Fibroblast of upper back skin (primary cell): ENCODE data around the gene HOXB9.

Experiments used
- DNase-seq: peaks from one replicate; pipeline ENCODE4 v3.0.0-alpha.2; 2013

Gene HOXB9

DNA sequence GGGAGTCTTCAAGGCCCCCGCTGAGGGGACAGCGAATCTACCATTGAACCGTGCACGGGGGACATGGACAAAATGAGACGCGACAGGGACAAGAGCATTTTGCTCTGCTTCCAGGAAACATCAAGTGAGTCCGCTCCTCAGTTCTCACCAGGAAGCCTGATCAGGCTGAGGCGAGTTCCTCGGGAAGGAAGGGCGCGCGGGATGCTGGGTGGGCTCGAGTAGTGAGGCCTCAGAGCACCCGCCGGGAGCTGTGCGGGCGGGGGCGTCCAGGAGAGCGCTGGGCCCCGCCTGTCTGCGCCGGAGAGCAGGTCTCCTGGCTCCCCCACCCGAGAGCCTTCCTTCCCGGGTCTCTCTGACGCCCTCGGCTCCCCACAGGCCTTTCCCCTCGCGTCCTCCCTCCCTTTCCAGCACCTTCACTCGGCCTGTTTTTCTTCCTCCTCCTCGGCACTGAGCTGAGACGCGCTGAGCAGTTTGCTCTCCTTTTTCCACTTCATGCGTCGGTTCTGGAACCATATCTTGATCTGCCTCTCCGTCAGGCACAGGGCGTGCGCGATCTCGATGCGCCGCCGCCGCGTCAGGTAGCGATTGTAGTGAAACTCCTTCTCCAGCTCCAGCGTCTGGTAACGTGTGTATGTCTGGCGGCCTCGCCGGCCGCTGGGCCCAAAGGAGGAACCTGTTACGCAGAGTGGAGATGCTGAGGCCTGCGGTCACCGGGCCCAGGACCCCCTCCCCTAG, 30.0 kb downstream of the HOXB9 start:
- DNase-seq = no peak

DNA sequence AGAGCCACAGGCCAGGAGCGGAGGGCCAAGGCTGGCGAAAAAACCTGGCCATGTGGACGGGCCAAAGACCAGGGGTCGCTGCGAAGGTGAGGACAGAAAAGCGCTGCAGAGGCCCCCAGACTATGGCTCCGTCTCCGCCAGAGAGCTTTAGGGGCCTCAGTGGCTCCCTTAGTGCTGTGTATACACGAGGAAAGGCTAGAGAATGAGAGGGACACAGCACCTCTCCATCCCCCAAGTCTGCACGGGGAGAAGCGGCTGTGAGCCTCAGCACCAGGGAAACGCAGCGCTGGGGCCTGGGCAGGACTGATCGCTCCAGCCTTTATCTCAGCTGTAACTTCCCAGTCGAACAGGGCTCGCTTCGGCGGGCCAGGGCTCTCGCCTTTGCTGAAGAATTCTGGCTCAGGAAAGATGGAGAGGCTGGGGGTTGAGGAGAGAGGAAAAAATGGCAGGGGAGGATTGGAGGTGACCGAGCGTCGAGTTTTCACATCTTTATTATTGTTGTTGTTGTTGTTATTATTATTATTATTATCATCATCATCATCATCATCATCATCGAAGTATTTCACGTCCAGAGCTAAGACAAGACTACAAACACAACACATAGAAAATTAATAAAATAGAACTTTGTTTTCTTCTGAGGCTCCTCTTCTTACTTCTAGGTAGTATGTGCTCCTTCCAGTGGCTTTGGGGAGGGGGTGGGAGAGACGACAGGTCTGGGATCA, 30.7 kb downstream of the HOXB9 start:
- no peak for DNase-seq

DNA sequence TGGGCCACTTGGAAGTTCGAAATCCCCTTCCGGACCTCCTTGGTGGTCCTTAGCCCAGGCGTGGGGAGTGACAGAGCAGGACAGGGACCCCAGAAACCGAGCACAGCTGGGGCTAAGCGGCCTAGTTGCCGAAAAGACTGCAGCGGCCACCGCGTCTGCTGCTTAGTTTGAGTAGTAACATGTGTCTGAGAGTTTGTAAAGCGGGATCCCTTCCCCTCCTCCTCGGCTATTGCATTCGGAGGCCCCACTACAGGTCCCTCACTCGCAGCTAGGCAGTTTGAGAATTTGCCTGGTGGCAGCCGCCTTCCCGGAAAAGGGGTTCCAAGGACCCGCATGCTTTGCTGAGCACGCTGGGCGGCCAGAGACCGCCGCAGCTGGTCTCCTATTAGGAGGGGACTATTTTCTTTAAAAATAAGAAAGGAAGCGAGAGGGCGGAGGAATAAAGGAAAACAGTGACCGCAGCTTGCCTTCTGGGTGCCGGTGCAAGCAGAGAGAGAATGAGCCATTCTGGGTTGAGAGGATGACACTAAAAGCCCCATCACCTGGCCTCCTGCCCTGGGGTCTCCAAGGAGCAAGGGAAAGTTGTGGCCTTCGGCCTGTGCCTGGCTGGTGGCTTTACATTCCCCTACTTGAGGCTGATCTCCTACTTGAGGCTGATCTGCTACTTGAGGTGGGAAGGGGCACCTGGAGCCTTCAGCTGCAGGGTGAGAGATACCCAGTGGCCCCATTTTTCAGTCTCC, 31.4 kb downstream of the HOXB9 start:
- DNase-seq = no peak

DNA sequence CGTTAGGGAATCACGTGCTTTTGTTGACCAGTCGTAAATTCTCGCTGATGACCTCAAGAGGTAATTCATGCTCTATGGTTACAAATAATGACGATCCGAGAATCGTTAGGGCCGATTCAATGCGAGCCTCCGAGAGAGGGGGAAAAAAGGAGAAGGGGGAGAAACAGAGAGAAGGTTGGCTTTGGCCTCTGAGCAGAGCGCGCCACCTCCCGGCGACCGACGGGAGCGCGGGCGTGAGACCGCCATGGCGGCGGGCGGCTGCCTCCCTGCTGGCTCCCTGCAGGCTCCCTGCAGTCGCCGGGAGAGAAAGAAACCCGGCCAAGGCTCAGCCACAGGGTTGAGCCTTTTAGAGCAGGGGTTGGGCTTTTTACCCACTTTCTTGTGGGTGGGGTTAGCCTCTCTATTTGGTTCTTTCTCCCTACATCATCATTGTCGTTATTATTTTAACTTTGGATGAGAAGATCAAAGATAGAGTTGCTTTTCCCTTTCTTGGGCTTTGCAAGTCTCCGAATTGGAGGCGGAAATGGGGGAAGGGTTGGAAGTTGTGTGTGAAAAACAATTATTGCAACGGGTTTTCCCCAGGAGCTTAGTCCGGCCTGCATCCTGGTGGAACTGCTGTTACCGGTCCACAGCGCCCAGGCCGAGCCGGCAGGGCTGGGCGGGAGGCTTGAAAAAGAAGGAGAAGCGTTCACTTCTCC, 32.2 kb downstream of the HOXB9 start:
- peak; percentile 97 for DNase-seq

DNA sequence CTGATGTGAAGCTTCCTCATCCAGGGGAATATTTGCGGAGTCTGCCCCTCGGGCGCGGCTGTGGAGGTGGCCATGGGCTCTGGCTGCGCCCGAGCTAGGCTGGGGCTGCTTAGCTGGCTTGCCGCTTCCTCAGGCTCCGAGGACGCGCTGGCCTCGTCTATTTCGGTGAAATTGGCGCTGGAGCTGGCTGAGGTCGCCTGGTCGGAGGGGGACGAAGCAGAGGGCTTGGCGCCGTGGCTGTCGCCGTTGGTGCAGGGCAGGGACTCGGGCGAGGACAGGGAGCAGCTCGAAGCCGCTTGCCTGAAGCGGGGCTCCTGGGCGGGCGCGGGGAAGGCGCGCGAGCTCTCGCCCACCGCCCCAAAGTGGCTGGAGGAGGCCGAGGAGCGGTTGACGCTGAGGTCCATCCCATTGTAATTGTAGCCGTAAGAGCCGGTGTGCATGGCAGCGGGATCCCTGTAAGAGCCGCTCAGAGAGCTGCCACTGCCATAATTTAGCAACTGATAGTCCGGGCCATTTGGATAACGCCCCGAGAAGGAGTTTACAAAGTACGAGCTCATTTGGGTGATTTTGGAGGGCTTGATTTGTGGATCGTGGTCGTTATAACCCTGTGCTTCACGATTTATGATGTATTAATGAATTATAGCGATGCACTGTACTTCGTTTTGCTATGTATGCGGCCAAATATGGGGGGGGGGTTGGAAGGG, 32.9 kb downstream of the HOXB9 start, which contains the start of gene HOXB5:
HOXB5 (minus strand) TSS at position 654 of the 704 bp plus-strand sequence; CDS start at position 557, 97 bp downstream.
- DNase-seq = no peak

DNA sequence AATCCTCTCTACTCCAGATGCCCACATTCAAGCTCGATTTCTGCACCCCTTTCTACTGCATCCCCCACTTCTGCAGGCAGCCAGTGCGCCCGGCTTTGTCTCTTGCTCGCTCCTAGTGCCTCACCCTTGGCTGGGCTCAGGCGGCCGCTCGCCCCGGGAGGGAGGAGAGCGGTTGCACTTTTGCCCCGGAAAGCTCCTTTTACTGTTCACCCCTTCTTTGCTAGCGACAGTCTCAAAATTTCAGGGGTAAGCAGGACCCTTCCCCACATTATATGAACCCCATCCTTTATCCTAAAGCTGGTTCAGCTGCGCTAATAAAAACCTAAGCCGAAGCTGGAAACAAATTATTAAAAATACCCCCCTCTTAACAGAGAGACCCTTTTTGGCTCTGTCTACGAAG, 33.6 kb downstream of the HOXB9 start:
- no peak for DNase-seq

DNA sequence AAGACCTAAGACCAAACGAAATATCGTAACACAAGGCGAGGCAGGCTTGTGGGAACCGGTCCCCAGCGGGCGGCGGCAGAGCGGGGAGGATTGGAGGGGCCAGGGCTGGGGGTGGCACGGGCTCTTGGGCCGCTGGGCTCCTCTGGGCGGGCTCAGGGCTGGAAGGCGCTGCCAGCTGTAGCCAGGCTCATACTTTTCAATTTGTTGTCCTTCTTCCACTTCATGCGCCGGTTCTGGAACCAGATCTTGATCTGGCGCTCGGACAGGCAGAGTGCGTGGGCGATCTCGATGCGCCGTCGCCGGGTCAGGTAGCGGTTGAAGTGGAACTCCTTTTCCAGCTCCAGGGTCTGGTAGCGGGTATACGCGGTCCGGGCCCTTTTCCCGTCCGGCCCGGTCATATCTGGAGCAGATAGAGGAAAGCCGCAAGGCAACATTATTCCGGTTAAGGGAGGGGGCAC, 34.1 kb downstream of the HOXB9 start:
- DNase-seq = no peak

DNA sequence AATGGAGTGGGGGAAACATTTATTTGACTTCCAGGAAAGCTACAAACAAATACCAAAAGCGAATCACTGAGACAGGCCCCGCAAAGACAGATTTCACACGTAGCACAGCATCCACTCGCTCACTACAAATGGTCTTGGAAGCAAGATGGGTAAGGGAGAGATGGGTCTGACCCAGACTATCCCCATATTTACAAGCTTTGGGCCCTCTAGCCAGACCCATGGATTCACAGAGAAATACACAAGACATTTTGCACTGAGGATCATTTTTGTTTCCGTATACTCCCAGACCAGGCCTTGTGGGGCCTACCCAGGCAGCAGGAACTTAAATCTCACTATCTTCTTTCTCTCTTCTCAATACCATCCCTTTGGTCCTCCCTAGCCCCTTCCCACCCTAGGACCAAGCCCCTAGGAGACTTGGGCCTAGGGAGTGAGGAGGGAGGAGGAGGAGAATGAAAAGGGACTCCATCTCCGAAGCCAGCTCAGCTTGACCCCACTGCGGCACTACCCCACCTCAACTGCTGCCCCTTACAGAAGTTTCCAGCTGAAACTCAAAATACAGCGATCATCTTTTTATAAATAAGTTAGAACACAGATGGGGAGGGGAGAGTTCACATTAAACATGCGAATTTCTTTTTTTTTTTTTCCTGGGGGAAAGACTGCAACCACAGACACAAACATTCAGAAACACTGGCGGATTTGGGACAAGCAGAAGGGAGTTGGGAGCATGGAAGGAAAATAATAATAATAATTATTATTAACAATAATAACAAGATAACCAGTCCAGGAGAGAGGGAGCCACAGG, 34.7 kb downstream of the HOXB9 start:
- no peak for DNase-seq

DNA sequence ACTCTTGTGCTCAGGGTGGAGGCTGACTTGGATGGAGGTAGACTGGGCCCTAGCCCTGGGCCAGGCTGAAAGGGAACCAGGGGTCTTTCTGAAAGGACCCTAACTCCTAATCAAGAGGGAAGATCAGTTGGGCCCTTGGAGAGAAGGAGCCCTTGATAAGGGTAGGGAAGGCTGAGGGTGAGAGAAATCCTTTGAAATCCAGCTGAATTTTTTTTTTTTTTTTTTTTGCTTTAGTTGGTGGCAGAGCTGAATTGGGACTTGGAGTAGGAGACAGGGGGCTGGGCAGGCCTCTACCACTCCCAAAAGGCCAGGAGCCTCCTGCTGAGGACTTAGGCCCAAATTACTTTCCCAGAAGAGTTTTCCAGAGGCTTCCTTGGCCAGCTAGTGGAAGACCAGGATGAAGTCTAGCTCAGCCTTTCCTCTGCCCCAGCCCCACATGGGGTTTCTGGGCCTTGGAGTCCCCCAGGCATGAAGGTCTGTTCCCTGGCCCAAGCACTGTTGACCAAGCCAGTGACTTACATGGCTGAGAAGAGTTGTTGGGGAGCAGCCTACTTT, 35.5 kb downstream of the HOXB9 start:
- no peak for DNase-seq

DNA sequence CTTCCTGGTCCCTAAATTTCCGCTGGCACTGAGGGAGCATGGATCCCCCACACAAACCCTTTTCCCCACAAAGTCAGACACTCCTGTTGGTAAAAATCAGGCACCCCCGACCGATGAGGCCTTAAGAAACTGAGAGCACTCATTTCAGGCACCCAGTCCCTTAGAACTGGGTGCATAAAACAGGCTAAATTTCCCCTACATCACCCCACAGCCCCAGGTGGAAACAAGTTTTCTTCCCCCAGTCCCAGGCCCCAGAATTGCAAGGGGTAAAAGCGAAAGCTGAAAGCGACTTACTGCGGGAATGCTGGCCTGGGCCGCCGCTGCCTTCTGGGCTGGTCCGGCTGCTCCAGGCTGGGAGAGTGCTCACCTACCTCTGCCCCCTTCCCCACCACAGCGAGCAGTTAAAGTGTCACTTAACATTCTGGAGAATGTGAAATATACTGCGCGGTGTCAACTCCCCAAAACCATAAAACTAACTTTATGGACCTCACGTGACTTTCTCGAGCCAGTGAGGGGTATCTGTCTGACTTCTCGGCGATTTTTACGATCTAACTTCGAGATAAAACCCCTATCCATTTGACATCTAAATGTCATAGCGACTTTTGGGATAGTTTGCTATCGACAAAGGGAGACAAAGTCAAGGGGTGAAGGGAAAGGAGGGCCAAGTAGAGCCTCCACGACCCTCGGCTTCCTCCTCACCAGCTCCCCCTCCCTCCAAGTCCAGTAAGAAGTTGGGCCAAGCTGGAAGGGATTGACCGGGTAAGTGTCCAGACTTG, 36.1 kb downstream of the HOXB9 start, which contains the start of gene HOXB3:
HOXB3 (minus strand) TSS at position 411 of the 776 bp plus-strand sequence. CDS start 37,767 bp downstream, outside the sequence.
- DNase-seq = peak; percentile 84

DNA sequence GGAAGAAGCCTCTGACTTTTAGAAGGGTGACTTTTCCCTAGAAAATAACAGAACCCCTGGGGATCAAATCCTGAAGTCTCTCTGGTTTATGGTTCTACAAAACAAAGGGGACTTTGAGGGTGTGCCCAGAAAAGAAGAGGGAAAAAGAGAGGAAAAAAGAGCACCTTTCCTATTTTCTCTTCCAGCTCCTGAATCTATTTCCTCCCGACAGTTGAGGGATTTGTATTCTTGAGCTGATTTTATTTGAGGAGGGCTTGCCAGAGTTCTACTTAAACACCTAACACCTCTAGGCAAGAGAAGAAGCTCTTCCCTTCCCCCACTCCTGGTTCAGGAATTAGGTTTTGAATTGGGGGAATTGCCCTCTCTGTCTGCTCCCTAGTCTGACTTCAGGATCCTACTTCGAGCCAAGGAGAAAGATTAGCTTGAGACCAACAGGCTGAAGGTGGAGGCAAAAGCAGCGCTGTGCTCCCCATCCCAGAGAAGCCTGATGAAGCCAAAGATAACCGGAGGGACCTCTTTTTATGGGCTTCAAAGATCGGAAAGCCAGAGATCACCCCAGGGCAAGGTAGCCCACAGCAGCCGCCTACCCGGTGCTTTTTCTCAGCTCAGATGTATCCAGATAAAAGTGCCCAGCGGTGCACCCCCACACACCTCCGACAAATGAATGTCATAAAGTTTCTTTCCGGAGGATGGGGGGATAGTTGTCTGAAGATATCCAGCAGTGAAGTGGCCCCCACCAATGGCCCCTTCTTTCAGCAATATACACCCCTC, 36.9 kb downstream of the HOXB9 start:
- no peak for DNase-seq

DNA sequence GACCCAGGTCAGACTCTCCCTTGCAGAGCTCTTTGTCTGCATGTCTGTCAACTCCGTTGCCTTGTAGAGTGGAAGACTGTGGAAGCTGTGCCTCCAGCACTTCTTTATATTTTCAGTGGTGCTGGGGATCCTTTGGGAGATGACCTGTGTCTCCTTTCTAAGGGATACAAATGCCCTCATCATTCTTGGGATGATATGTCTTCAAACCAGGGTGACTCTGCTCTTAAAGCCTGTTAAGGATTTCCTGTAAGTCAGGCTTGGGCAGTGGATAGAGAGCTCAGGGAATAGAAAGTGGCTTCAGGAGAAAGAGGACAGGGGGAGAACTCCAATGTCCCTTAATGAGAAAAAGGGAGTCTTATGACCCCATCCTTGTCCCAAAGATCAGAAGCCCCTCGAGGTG, 37.6 kb downstream of the HOXB9 start:
- DNase-seq = no peak

DNA sequence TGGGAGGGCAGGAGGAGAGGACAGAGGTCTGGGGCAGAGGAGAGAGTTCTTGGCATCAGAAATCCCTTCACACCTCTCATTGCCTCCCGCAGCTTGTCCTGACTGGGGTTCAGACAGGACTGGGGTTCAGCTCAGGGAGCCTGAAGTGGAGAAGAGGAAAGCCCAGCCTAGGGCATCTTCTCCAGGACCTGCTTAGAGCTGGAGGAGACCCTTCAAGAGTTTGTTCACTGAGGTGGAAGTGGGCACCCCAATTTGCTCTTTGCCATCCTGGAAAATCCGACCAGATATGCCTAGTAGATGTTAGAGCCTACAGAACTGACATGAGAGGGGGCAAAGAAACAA, 38.1 kb downstream of the HOXB9 start:
- DNase-seq = no peak

DNA sequence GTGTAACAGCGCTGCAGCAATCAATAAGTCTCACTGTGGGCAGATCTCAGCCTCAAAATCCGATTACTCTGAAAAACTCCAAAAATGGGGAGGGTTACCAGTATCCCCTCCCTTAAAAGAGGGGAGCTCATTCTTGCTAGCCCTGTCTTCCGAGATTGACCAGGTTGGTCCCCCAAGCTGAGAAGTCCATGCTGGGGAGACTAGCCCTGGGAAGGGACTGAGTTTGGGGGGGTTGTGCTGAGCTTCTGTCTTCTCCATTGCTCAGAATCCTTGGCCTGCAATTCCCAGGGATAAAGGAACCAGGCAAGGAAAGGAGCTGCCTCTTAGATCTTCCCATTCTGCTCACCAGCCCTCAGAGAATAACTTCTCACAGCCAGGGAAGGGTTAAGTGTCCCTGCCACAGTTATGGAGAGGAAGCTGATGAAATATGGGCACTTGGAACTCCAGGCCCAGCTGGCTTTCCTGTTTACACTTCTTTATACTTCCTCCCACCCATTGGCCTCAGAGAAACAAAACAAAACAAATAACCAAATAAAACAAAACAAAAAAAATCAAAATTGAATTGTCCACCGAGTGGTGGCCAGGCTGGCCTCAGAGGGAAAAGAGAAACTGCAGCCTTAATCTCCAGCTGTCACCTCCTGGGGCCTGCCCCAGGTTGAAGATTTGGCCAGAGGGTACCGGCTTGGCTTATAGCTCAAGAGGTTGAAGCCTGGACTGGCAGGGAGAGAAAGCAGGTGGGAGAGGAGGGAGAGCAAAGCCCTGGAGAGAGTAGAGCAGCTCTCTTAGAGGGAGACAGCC, 38.7 kb downstream of the HOXB9 start:
- peak; percentile 70 for DNase-seq

DNA sequence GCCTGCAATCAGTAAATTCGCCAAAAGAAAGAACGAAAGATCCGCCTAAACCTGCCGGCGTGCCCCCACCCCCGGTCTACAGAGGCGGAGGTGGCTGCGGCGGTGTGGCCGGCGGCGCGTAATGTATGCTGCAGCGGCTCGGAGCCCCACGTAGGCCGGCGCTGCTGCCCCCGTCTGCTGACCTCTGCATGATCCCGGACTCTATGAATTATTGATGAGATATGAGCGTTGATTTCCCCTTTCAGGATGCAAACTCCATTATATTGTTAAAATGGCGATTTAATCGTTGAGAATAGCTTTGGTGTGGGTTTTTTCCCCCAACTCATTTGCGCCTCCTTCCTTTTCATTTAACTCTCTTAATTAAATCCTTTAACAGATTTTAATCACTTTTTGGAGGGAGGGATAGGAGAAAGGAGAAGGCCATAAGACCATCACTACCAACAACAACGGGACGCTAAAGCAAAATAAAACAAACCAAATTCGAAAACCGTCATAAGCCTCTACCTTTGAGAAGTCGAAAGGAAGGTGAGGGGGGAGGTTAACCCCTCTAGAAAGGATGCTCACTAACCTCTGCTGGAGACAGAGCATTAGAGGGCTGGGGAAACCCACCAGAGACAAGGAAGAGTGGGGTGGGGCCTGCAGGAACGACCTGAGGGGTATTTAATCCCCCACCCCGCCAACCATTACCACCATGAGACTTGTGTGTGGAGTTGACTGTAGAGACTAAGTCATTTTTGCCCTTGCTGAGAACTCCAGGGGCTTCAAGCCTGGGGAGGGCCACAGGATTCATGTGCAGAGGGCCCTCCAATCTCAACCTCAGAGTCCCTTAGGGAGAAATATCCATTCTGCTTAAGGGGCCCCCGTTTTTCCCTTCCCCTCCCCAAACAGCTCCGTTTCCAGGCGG, 39.6 kb downstream of the HOXB9 start:
- no peak for DNase-seq

DNA sequence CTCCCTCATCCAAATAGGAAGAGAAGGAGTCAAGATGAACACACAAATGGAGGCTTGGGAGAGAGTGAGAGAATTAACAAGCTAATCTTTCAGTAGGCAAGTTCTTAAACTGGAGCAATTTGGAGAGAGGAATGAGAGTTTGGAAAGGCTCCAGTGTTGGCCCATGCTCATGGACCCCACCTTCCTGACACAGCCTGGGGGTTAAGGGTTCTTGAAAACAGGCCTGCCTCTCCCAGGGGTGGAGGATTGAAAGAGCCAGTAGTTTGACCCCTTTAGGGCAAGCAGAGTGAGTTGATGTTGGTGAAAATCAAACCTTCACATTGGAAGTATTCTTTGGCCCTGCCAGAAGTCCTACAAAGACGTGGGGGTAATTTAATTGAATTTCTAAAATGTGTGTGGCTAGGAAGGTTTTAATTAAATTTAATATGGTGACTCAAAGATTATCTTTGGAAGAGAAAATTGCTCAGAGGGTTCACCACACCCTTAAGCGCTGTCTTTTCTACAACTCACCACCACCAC, 41.9 kb downstream of the HOXB9 start:
- no peak for DNase-seq

DNA sequence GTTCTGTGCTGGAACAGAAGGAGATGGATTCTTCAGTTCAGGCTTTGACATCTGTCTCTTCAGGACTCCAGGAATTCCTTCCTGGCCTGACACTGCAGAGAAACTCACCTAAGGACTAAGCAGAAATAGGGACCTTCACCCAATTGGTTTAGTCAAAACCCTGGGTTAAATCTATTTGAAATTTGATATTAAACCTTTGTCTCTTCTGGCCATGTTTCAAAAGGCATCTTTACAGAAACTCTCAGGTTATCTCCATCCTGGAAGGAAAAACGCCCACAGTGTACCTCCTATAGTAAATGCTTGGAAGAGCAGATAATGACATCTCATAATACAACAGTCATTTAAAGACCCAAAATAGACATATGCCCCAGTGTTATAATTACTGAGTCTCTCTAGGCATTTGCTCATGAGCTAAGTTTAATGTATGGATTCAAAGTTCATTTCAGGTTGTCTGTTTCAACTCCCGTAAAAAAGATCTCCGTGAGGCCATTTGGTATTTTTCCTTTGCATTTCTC, 42.4 kb downstream of the HOXB9 start:
- no peak for DNase-seq
